OCI-LY3 (cell line): ENCODE measurements around the gene TECPR2.

Source experiments
- H2AFZ ChIP-seq: fragments of 200-600, 300-600 bp; shearing (Covaris generic); 2 replicates; pipeline ENCODE4 v1.6.0; 2014; ENCODE audit warnings: antibody characterized with exemption, low read depth, low read length
- H3K27ac ChIP-seq: fragments of 200-600, 300-600 bp; sonication (generic); 2 replicates; pipeline ENCODE4 v1.5.1; 2014; ENCODE audit warnings: mild to moderate bottlenecking, low read length, moderate library complexity, mixed read lengths
- H3K27me3 ChIP-seq: fragments of 200-600, 300-600 bp; sonication (generic); 2 replicates; pipeline ENCODE4 v1.6.1; 2014; ENCODE audit warnings: low read depth, low read length, mixed read lengths
- H3K36me3 ChIP-seq: fragments of 200-600, 300-600 bp; sonication (generic); replicated peaks from 2 replicates; pipeline ENCODE3; 2014; ENCODE audit warnings: low read depth, low read length, mixed read lengths
- H3K4me1 ChIP-seq: fragments of 300-600, 200-600 bp; sonication (generic); 2 replicates; pipeline ENCODE4 v1.6.1; 2014; ENCODE audit warnings: low read length, mixed read lengths
- H3K4me2 ChIP-seq: fragments of 200-600, 300-600 bp; sonication (generic); 2 replicates; pipeline ENCODE4 v1.6.1; 2014; ENCODE audit warnings: low read length, mixed read lengths
- H3K4me3 ChIP-seq: fragments of 300-600, 200-600 bp; sonication (generic); 2 replicates; pipeline ENCODE4 v1.5.1; 2014; ENCODE audit warnings: antibody characterized with exemption, mild to moderate bottlenecking, low read length, moderate library complexity
- H3K79me2 ChIP-seq: fragments of 300-600, 200-600 bp; shearing (Covaris generic); 2 replicates; pipeline ENCODE4 v1.6.1; 2014; ENCODE audit warnings: mild to moderate bottlenecking, low read length, mixed read lengths
- H3K9ac ChIP-seq: fragments of 300-600, 200-600 bp; shearing (Covaris generic); 2 replicates; pipeline ENCODE4 v1.6.0; 2014; ENCODE audit warnings: mild to moderate bottlenecking, low read length, moderate library complexity
- H3K9me3 ChIP-seq: fragments of 200-600, 300-600 bp; shearing (Covaris generic); 2 replicates; pipeline ENCODE4 v1.6.1; 2014; ENCODE audit warnings: low read length, mixed read lengths; ENCODE audit not compliant: insufficient read depth
- H4K20me1 ChIP-seq: fragments of 200-600, 300-600 bp; sonication (generic); 2 replicates; pipeline ENCODE4 v1.6.1; 2016; ENCODE audit warnings: low read length, mixed read lengths; ENCODE audit not compliant: insufficient read depth
- EZH2phosphoT487 ChIP-seq: fragments of 200-600 bp; shearing (Covaris generic); IDR thresholded peaks from 2 replicates; pipeline ENCODE4 v1.6.1; 2018; ENCODE audit warnings: antibody characterized with exemption, mixed run types, low read depth
- TF ChIP-seq, protein P1 (sequence below): fragments of 200-600, 300-600 bp; sonication (generic); IDR thresholded peaks from 2 replicates; pipeline ENCODE4 v1.5.1; 2014; ENCODE audit warnings: antibody characterized with exemption, low read length, low read depth

TECPR2 gene

DNA sequence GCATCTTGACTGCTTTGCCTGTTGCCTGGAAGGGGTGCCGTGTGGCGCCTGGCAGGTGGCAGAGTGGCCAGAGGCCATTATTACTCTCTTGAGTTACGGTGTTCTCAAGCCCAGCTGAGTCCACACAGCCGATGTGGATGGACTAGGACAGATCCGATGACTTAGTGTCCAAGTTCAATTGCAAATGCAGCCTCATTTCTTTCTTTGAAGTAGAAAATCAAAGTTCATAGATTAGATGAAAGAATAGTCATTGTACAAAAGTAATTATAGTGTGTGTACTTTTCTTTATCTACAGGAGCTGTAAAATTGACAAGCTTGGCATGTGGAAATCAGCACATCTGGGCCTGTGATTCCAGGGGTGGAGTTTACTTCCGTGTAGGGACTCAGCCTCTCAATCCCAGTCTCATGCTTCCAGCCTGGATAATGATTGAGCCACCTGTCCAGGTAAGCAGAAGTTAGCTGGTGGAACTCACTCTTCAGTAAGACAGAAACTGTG lies 102.2 kb downstream of the TECPR2 start:
- Histone ChIP-seq H3K27ac (no peak overlapping the region), H4K20me1 (no peaks in the 10 kb centered on the region), H2AFZ (no peak overlapping the region), H3K4me1 (no peaks in the 10 kb centered on the region), H3K4me2 (no peak overlapping the region), H3K9me3 (no peaks in the 10 kb centered on the region), H3K36me3 (no peaks in the 10 kb centered on the region), H3K27me3 (no peaks in the 10 kb centered on the region), H3K79me2 (no peaks in the 10 kb centered on the region), H3K9ac (no peak overlapping the region), H3K4me3 (no peak overlapping the region)
- TF ChIP-seq, protein P1, sequence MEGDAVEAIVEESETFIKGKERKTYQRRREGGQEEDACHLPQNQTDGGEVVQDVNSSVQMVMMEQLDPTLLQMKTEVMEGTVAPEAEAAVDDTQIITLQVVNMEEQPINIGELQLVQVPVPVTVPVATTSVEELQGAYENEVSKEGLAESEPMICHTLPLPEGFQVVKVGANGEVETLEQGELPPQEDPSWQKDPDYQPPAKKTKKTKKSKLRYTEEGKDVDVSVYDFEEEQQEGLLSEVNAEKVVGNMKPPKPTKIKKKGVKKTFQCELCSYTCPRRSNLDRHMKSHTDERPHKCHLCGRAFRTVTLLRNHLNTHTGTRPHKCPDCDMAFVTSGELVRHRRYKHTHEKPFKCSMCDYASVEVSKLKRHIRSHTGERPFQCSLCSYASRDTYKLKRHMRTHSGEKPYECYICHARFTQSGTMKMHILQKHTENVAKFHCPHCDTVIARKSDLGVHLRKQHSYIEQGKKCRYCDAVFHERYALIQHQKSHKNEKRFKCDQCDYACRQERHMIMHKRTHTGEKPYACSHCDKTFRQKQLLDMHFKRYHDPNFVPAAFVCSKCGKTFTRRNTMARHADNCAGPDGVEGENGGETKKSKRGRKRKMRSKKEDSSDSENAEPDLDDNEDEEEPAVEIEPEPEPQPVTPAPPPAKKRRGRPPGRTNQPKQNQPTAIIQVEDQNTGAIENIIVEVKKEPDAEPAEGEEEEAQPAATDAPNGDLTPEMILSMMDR = no peak
- TF ChIP-seq EZH2phosphoT487 = no peak

DNA sequence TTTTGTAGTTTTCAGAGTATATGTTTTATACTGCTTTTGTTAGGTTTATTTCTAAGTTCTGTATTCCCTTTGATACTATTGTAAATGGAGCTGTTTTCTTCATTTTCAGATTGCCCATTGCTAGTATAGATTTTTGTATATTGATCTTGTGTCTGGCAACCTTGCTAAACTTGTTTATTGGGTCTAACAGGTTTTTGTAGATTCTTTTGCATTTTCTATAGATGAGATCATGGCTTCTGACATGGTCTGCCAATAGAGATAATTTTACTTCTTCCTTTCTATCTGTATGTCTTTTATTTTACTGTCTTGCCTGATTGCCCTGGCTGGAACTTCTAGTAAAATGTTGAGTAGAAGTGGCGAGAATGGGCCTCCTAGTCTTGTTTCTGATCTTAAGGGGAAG lies 106.5 kb downstream of the TECPR2 start:
- TF ChIP-seq EZH2phosphoT487 = no peak
- TF ChIP-seq, protein P1 = no peak
- Histone ChIP-seq H3K36me3 (no peaks in the 10 kb centered on the region), H3K27ac (no peak overlapping the region), H4K20me1 (no peaks in the 10 kb centered on the region), H3K79me2 (no peaks in the 10 kb centered on the region), H2AFZ (no peak overlapping the region), H3K4me1 (no peaks in the 10 kb centered on the region), H3K4me3 (no peak overlapping the region), H3K9me3 (no peaks in the 10 kb centered on the region), H3K9ac (no peak overlapping the region), H3K27me3 (no peaks in the 10 kb centered on the region), H3K4me2 (no peak overlapping the region)

DNA sequence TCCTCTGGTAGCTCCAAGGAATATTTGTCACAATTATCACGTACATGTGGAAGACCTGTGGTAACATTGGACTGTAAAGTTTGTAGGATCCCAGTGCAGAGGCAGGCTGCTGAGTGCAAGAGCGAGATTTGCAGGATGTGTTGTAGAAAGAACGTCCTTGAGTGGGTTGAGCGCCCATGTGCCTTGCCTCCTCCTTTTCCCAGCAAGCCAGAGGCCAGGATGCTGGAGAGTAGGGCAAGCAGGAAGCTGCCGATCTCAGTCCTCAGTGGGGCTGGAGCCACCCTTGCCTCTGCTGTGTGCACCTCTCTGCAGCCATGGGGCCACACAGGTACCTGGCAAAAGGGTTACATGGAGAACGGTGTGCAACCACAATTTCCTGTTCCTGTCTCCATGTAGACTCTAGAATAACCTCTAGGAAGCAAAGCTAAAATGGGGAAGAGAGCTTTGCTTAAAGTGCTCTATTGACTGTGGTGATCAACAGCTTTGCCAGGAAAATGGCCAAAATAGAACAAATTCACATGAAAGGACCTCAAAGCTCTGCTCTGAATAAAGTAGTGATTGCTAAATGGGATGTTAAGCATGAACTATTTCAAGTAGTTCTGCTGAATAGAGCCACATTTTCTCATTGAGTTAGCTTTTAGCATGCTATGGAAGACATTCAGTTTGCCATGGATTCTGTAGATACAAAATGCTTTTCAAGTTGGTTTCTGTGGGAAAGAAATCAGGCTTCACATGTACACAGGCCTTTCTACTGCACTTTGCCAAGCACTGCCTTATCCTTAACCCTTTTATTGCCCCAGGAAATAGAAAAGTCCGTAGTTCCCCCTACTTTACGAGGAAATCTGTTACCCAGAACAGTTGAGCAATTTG lies 109.4 kb downstream of the TECPR2 start:
- no peaks in the 10 kb centered on the region for H3K79me2 ChIP-seq
- no peaks in the 10 kb centered on the region for H3K27me3 ChIP-seq
- H3K27ac ChIP-seq = no peak overlapping the region
- H3K9ac ChIP-seq = no peak overlapping the region
- no peaks in the 10 kb centered on the region for H3K9me3 ChIP-seq
- TF ChIP-seq, protein P1 = no peak
- no peak for TF ChIP-seq EZH2phosphoT487
- H4K20me1 ChIP-seq = no peaks in the 10 kb centered on the region
- no peak overlapping the region for H3K4me2 ChIP-seq
- H3K4me3 ChIP-seq = no peak overlapping the region
- no peaks in the 10 kb centered on the region for H3K36me3 ChIP-seq
- no peak overlapping the region for H2AFZ ChIP-seq
- H3K4me1 ChIP-seq = no peaks in the 10 kb centered on the region

DNA sequence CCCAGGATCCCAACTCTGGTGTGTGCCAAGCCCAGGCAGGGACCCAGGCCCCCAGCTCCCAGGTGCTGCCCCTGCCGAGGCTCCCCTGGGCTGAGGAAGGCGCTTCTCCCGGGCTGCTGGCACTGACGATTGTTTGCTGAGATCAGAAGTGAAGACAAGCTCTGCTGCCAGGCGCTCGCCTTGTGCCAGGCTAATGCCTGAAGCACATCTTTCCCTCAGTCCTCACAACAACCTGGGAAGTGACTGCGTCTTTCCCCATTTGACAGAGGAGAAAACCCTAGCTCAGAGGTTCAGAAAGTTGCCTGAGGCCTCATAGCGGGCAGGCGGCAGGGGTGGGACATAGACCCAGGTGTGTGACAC lies 110.0 kb downstream of the TECPR2 start:
- Histone ChIP-seq H3K4me3 (no peak overlapping the region), H3K9me3 (no peaks in the 10 kb centered on the region), H2AFZ (no peak overlapping the region), H3K27me3 (no peaks in the 10 kb centered on the region), H4K20me1 (no peaks in the 10 kb centered on the region), H3K36me3 (no peaks in the 10 kb centered on the region), H3K4me2 (no peak overlapping the region), H3K4me1 (no peaks in the 10 kb centered on the region), H3K79me2 (no peaks in the 10 kb centered on the region), H3K9ac (no peak overlapping the region), H3K27ac (no peak overlapping the region)
- no peak for TF ChIP-seq EZH2phosphoT487
- TF ChIP-seq, protein P1 = no peak
